PC-9 (cell line): ENCODE results near the gene MAGI1.

Experiments used
- CTCF ChIP-seq: fragments of 200-600 bp; sonication (generic); conservative IDR thresholded peaks from 2 replicates; pipeline ENCODE4 v1.6.1; 2017; ENCODE audit warnings: mixed run types, antibody characterized with exemption, mild to moderate bottlenecking, moderate library complexity
- EZH2 ChIP-seq: fragments of 200-600 bp; sonication (generic); IDR thresholded peaks from 2 replicates; pipeline ENCODE4 v1.8.0; 2017; ENCODE audit warnings: antibody characterized with exemption, low read depth

- TF ChIP-seq CTCF, result no peak
- TF ChIP-seq EZH2, result no peak
Measured at GRCh38 chr3:65837604-65838003, 201.1 kb downstream of the MAGI1 start.
